OCI-M2 (cell line): ENCODE results near the gene TMPRSS11D.

Experiments used
- DNase-seq: peaks from one replicate; lab custom pipeline; 2025; ENCODE audit not compliant: unreplicated experiment; lab: John Stamatoyannopoulos, UW

The TMPRSS11D gene, protein sequence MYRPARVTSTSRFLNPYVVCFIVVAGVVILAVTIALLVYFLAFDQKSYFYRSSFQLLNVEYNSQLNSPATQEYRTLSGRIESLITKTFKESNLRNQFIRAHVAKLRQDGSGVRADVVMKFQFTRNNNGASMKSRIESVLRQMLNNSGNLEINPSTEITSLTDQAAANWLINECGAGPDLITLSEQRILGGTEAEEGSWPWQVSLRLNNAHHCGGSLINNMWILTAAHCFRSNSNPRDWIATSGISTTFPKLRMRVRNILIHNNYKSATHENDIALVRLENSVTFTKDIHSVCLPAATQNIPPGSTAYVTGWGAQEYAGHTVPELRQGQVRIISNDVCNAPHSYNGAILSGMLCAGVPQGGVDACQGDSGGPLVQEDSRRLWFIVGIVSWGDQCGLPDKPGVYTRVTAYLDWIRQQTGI

DNA sequence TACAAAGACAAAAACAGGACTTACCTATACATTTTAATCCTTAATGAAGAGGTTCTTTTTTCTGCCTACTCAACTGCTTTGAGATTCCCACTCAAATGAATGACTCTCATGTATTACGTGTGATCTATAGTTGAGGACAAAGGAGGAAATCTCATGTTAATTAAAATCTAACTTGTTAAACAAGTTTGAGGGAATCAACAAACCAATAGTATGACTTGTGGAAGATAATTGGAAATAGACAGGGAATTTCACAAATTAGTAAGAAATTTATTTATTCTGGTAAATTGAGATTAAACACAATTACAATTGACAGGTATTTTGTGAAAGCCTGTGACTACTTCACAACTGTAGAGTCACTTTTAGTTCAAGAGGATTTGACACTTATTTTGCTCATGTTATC, at the start of gene TMPRSS11D:
Gene TMPRSS11D (minus strand): TSS at position 101 of the 400 bp plus-strand sequence. CDS start 69 bp downstream, at position 32.
- no peak for DNase-seq

DNA sequence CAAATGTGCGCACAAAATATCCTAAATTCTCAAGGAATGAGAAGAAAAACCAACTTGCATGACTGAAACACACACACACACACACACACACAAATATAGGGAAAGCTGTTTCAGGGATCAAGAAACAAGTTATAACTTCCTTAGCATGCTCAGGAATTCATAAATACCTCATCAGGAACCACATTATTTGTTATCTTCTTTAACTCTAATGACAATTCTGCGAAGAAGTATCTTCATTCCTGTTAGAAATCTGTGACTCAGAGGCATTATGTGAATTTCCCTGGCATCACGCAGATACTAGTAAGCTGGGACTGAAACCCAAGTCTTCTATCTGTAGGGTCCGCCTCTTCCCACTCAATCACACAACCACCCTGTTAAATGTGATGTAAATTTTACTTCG, 49.2 kb upstream of the TMPRSS11D start:
- no peak for DNase-seq

DNA sequence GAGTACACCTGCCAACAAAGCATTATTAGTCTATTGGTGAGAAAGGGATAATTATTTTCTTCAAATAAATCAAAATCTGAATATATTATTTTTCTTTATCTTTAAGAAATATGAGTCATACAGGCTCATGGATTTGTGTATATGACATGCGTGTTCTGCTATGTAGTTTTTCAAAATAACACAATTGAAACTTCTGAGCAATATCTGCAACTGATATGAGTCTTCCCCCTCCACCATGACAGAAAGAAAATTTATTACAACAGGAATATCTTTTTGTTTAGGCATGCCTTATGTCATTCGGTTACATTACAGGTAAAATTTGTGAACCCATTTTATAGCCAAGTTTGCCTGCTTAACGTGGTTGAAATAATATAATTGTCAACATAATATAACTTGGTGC, 47.5 kb upstream of the TMPRSS11D start:
- DNase-seq: no peak

DNA sequence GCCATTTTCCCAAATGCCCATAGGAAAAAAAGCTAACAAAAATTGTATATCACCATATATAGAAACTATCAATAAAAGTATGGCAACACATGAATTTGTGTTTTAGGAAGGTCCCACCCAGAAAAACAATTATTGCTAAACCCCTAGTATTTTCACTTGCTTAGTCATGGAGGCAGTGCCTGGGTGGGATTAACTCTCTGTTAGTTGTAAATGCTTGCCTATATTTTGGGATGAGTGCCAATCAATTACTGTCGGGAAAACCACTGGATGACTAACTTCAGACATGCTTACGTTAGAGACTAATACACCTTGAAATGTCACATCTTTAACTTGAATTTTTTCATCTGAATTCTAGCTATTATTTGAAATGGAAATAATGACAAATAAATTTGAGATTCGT, 45.6 kb upstream of the TMPRSS11D start:
- DNase-seq: no peak

DNA sequence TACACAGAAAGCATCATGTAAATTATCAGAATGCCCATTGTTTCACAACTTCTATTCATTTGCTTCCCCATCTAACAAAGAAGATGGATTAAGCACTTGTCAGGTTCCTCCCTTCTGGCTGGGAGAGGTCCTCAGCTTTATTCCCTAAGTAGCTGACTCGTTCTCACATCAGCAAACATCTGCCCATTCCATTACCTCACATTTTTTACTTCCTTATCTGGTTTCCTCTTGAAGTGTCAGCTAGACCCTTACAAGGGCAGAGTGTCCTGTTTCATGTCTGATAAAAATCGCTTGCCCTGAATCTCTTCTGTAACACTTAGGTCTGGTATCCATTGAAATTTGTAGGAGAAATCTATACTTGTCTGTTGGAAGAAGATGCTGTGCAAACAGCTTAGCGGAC, 44.7 kb upstream of the TMPRSS11D start:
- DNase-seq: no peak

DNA sequence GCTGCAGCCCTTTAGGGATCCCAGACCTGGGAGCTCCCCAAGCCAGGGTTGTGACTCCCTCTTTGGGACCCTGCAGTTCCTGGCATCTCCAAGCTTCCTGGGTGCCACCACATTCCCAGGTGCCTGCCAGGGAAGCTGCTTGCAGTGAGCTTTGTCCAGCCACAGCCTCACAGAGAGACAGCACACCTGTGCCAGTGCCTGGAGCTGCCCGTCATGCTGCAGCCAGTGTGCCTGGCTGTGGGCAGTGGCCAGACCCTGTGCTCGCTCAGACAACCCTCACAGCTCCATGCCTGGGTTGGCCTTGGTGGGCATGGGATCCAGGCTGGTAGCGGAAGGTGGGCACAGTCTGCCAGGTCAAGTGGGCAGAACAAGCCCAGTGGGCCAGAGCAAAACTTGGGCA, 43.4 kb upstream of the TMPRSS11D start:
- no peak for DNase-seq

DNA sequence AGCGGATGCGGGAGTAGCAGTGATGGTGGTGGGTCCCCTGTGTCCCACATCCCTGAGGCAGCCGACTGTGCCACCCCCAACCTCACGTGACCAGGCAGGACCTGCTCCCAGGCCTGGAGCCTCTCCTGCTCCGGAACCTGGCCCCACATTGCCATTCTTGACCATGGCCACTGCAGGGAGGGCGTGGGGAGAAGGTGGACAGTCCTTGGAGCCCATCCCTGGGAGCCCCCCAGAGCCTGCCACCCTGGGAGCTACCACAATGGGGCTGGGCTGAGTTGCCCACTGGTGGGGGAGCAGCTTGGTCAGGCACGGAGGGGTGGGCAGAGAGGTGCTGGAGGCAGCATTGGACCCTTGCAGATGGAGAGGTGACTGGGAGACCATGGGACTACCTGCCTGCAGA, 42.7 kb upstream of the TMPRSS11D start:
- DNase-seq: no peak

DNA sequence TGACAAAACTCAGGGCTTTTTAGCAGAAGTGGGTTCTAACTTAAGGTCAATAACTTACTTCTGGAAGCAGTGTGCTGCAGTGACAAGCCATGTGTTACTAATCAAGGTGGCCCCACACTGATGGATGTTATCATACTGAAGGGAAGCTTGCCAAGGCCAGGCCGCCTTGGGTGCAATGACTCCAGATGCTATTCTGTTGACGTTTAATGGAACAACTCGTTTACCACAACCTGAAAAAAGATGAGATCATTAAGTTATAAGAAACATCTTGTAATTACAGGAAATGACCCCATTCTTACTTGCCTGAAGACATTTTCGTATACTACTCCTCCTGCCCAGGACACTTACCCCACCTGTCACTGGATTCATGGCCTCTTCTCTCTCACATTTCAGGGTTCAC, 38.9 kb upstream of the TMPRSS11D start:
- DNase-seq: no peak

DNA sequence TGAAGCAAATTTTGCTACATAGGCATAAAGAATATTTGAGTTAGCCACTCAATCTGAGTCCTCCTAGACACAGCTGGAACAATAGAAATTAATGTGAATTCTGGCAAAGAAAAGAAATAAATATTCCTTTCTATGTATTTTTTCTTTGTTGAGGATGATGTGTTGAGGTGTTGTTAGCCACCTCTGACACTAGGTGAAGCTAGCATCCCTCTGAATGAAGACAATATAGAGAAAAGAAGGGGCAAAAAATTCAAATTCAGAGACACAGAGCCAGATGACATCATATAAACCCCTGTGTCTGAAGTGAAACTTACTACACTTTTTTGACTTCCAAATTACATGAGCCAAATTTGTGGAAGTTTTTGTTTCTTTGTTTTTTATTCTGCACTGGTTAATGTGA, 34.6 kb upstream of the TMPRSS11D start:
- no peak for DNase-seq

DNA sequence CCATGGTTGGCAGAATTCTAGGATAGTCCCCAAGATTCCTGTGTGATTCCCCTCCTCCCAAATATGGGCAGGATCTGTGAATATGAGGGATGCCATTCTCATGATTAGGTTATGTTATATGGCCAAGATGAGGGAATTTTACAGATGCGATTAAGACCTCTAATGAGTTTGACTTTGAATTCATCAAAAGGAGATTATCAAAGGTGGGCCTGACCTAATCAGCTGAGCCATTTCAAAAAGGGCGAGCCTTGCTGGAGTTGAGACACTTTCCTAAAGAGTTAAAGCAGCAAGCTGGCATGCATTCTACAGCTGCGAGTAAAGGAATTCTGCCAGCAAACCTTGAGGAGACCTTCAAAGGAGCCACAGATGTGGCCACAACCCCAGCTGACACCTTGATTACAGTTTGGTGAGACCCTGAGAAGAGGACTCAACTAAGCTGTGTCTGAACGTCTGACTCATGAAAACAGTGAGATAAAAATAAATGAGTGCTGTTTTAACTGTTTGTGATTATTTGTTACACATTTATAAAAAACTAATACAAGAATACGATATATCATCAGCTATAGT, 31.7 kb upstream of the TMPRSS11D start:
- DNase-seq: no peak

DNA sequence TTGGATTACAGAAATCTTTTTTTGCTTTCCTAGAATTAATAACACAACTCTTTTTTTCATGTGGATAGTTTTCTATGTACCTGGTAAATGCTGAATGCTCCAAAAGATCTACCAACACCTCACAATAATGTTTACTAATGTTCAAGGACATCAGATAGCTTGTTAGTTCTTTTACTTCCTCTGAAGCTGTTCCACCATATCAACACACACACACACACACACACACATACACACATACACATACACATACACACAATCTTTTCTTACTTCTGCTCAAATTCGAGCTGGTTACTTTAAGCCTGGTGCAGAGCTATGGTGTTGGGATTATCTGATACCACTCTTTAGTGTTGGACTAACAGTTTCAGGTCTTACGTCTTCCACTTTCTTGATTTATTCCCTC, 28.3 kb upstream of the TMPRSS11D start:
- DNase-seq: no peak

DNA sequence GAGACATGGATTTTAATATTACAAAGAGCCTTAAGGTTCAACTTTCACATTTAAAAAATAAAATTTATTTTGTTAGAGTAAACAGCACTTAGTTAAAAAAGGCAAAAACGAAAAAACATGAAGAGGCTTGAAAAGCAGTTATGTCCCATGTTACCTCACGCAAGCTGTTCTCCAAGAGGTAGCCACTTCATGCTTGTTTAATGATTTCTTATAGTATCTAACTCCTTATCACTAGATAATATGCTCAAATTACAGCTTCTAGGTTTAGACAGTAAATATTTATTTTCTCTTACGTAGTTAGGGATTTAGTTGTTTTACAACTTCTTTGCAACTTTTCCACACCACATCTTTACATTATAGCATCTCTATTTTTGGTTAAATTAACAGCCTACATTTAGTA, 27.8 kb upstream of the TMPRSS11D start:
- no peak for DNase-seq

DNA sequence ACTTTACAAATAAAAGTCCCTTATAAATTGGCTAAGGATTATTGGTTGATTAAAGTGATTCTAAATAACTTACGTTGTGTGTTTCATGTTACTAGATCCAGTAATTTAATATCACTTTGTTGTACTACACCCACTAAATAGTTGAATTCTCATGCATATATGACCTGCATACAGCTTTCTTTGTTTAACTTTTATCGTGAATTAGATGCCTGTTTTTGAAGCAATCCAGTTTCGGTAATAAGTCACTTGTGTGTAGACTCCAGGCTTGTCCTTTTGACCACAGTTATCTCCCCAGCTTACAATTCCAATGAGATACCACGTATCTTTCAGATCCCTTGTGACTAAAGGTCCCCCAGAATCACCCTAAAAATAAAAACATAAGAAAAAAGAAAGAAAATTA, 27.3 kb upstream of the TMPRSS11D start:
- DNase-seq: no peak

DNA sequence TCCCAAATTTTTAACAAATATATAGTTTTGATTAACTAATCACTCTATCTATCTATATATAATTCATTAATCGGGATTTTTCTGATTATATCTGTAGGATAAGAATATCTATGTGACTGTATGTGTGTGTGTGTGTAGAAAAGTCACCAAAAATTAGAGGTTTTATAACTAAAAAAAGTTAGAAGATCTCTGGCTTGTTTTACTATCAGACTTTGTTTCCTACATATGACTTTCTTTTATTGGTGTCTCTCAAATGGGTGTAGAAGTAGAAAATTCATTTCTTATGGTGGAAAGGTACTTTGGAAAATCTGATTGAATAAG, 26.7 kb upstream of the TMPRSS11D start:
- no peak for DNase-seq

DNA sequence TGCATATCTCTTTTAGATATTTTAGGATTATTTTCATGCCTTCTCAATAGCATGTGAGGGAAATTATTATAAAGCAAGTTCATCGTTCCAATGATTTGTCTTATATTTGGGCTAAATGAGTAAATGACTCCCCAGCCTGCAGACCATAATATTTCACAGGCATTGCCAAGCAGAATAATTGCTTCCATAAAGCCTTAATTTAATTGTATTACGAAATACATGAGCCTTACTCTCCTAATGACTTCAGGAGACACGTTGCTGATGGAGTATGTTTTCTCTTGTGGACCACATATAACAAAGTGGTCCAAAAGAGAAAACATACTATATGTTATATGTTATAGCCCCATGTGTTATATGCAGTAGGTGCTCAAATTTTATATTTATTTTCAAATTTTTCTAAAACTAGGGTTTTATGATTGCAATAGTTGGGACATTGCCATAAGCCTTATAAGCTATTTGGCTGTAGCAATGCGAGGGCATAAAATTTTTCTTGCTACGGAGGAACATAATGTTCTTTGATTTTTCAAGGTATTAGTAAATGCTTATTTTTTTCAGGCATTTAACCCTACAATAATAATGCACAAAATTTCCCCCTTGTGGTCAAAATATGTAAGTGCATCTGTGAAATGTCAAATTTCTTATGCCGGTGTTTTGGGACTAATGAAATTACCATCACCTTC, 26.2 kb upstream of the TMPRSS11D start:
- DNase-seq: no peak

DNA sequence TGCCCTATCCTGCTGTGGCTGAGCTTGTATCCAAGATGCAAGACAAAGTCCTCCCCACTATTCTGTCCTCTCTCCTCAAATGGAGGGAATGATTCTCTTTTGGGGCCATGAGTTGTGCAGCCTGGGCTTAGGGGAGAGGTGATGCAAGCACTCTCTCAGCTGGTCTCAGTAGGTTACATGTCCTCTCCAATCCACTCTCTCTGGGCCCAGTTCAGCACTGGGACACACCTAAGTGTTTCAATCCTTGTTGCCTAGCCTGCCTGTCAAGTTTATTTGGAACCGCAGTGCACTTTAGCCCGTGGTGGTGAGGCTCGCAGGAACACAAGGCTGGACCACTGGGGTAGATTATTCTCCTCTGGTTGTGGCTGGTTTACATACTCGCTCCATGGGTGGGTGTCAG, 23.8 kb upstream of the TMPRSS11D start:
- DNase-seq: no peak

DNA sequence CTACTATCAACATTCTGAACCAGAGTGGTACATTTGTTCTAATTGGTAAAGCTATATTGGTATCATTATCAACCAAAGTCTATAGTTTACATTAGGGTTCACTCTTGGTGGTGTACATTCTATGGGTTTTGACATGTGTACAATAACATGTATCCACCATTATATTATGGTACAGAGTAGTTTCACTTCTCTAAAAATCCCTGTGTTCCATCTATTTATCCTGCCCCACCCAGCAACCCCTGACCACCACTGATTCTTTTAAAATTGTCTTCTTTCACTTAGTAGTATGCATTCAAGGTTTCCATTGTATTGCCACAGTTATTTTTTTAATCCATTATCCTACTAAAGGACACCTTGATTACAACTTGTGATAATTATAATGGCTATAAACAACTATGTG, 15.3 kb upstream of the TMPRSS11D start:
- no peak for DNase-seq

DNA sequence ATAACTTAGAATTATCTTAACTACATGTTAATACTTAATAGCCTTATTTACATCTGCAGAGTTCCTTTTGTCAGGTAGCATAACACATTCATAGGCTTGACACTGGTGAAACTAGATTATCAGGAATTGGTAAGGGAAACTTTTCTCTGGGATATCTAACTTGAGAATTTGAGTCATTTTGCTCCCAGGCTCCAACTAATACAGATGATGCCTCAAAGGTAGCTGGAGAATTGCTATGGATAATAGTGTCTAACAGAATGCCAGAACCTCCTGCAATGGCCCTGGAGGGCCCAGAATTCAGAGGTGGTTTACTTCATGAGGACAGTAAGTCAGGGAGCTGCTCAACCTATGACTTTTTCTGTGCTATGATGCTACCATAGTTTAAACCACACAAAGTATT, 13.9 kb upstream of the TMPRSS11D start:
- DNase-seq: no peak

DNA sequence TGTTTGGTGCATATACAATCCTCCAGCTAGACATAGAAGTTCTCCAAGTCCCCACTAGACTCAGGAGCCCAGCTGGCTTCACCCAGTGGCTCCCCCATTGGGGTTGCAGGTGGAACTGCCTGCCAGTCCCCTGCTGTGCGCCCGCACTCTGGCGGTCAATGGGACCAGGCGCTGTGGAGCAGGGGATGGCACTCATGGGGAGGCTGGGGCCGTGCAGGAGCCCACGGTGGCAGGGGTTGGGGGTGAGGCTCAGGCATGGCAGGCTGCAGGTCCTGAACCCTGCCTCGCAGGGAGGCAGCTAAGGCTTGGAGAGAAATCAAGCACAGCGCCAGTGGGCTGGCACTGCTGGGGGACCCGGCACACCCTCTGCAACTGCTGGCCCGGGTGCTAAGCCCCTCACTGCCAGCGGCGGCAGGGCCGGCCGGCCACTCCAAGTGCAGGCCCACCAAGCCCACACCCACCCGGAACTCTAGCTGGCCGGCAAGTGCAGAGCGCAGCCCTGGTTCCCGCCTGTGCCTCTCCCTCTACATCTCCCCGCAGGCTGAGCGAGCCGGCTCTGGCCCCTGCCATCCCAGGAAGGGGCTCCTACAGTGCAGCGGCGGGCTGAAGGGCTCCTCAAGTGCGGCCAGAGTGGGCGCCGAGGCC, 12.7 kb upstream of the TMPRSS11D start:
- no peak for DNase-seq

DNA sequence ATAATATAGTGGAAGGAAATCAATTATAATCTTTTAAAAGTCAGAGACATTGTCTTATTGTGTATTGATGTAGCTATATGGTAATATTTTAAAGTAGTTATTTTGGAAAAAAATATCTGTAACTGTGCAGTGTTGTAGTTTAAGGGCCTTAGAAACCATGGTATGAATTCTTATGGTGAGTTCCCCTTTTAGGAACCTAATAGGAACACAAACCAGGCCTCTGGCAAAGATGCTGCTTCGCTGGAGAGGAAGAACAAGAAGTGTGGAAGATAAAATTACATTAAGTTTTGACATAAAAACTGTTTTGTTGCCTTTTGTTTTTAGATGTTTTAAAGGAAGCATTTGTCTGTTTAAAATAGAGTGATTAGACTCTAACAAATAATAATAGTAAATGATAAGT, 10.9 kb upstream of the TMPRSS11D start:
- DNase-seq: no peak

DNA sequence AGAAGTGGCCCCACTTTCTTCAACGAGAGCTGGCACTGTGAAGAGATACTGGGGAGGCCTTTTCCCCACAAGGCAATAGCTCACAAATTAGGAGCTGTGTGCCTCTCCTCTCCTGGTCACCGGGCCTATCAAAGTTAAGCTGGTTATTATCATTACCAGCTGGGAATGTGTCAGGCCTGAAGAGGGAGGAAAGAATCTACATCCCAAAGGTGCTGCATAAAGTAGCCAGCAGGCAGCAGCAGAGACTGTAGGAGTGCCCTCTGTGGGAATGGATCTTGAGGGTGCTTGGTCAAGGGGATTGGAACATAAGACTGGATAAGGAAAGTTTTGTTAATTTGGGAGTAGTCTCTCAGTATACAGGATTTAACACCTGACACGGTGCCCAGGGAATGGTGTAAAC, 9.1 kb upstream of the TMPRSS11D start:
- DNase-seq: no peak

DNA sequence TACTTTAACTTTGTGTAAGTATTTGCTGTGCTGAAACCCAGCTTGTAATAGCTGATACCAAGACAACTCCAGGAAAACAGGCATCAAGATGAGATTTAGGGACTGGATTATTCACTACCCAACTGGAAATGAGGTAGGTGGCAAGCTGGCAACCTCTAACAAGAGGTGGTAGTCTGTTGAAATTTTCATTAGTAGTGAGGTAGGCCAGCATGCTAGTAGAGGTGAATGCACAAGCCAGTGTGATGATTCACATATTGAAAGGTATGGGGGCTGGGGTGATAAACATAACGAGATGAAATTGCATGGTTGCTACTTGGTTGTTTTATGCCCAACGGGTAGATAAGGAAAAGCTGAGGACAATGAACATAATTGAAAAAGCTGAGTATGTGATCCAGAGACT, 8.5 kb upstream of the TMPRSS11D start:
- no peak for DNase-seq
